ENCODE data around the gene HMOX2. TPM values are rescaled to one million over a fixed set of nuclear protein-coding genes. Genes with fewer than 3 reads are reported as not detected.

Gene HMOX2
- polyA plus RNA-seq, 2 of the 4 experiments (the other 2 are of a cell fraction) = 35.4 to 47.7 TPM

DNA sequence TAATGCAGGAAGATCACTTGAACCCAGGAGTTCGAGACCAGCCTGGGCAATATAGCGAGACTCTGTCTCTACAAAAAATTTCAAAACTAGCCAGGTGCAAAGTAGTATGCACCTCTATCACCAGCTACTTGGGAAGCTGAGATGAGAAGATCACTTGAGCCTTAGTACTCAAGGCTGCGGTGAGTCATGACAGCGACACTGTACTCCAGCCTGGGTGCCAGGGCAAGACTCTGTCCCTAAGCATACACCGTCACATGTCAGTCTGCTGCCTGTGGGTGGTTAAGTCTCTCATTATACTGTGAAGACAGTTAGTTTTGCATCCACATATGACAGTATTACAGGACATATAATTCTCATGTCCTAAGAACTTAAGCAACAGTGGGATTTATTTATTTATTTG, 23.5 kb upstream of the HMOX2 start:
- POLR2A ChIA-PET = no interaction called here

DNA sequence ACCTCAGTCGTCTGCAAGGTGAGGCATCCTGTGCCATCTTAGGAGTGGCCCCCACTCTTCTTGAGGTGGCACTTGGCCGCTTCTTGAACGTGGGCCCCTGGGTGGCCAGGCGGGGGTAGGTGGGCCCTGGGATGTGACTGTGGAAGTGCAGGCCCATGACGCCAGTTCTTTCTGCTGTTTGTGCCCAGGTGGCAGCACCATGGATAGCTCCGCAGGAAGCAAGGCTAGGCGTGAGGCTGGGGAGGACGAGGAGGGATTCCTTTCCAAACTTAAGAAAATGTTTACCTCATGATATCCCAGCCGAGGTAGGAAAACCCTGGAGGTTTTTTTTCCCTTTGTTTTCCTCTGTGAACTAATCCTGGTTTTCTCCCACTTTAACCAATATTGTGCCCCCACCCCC, 21.6 kb upstream of the HMOX2 start:
- FAIRE-seq = no peak
- DNase-seq (ENCODE audit: low read depth in 1 of 2, low spot score in 1 of 2) = no peak
- 91% methylated on average over 8 of the region's 9 CpGs for WGBS (ENCODE audit: missing lambda C conversion rate)
- Histone ChIP-seq H3K4me2 (no peak overlapping the region), H3K4me1 (peaks cover 4% of the 10 kb centered on the region; the same call in 2 of the 3 replicates), H3K27ac (no peak overlapping the region), H3K4me3 (no peak overlapping the region), H3K9me3 (no peaks in the 10 kb centered on the region)
- ATAC-seq = no peak
- ChIA-PET POLR2A (no interaction called here), CTCF (interaction anchor here (0.6 to 2.5 kb wide), 4 partner anchors 10 to 52 kb away, joined by 3 to 8 read pairs (median 4); no protein-coding TSS in a partner anchor)
- TF ChIP-seq, protein P1, sequence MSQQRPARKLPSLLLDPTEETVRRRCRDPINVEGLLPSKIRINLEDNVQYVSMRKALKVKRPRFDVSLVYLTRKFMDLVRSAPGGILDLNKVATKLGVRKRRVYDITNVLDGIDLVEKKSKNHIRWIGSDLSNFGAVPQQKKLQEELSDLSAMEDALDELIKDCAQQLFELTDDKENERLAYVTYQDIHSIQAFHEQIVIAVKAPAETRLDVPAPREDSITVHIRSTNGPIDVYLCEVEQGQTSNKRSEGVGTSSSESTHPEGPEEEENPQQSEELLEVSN (IDR thresholded peaks at IDR 0.05; ENCODE audit: borderline replicate concordance, low read depth) = no peak
- TF ChIP-seq FOSL2 (IDR thresholded peaks at IDR 0.05) = no peak
- no peak for TF ChIP-seq FOSL2 (CRISPR knock-in tag; IDR thresholded peaks at IDR 0.05)
- TF ChIP-seq, protein P2, sequence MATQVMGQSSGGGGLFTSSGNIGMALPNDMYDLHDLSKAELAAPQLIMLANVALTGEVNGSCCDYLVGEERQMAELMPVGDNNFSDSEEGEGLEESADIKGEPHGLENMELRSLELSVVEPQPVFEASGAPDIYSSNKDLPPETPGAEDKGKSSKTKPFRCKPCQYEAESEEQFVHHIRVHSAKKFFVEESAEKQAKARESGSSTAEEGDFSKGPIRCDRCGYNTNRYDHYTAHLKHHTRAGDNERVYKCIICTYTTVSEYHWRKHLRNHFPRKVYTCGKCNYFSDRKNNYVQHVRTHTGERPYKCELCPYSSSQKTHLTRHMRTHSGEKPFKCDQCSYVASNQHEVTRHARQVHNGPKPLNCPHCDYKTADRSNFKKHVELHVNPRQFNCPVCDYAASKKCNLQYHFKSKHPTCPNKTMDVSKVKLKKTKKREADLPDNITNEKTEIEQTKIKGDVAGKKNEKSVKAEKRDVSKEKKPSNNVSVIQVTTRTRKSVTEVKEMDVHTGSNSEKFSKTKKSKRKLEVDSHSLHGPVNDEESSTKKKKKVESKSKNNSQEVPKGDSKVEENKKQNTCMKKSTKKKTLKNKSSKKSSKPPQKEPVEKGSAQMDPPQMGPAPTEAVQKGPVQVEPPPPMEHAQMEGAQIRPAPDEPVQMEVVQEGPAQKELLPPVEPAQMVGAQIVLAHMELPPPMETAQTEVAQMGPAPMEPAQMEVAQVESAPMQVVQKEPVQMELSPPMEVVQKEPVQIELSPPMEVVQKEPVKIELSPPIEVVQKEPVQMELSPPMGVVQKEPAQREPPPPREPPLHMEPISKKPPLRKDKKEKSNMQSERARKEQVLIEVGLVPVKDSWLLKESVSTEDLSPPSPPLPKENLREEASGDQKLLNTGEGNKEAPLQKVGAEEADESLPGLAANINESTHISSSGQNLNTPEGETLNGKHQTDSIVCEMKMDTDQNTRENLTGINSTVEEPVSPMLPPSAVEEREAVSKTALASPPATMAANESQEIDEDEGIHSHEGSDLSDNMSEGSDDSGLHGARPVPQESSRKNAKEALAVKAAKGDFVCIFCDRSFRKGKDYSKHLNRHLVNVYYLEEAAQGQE (IDR thresholded peaks at IDR 0.05) = peak; percentile 82
- TF ChIP-seq POLR2A (IDR thresholded peaks at IDR 0.05; ENCODE audit: low read length) = no peak

More for the DNA sequence above, 23.5 kb upstream of the HMOX2 start:
- CTCF ChIA-PET = interaction anchor here (1.7 to 2.5 kb wide), 3 partner anchors 9 to 24 kb away, joined by 5 to 7 read pairs (median 6); partner anchors contain the start of gene HMOX2
- DNase-seq (ENCODE audit: low read depth in 1 of 2, low spot score in 1 of 2) (no peak), FAIRE-seq (no peak), ATAC-seq (no peak)
- no peaks in the 10 kb centered on the region for H3K9me3 ChIP-seq
- H3K27ac ChIP-seq = no peak overlapping the region
- TF ChIP-seq HEYL (CRISPR knock-in tag; IDR thresholded peaks at IDR 0.05) (no peak), EP300 (IDR thresholded peaks at IDR 0.05) (no peak), CBX8 (IDR thresholded peaks at IDR 0.05) (no peak), NR3C1 (IDR thresholded peaks at IDR 0.05) (no peak), PHF8 (IDR thresholded peaks at IDR 0.05; ENCODE audit: borderline replicate concordance, low read depth) (no peak), TP53 (CRISPR knock-in tag; IDR thresholded peaks at IDR 0.05) (no peak), BHLHE40 (IDR thresholded peaks at IDR 0.05; ENCODE audit: low read depth, low read length) (no peak), KDM5A (IDR thresholded peaks at IDR 0.05) (no peak), MYC (IDR thresholded peaks at IDR 0.05; ENCODE audit: borderline replicate concordance, low read length) (no peak), RNF2 (IDR thresholded peaks at IDR 0.05; ENCODE audit: borderline replicate concordance, low read depth) (no peak), EHMT2 (IDR thresholded peaks at IDR 0.05; ENCODE audit: low read depth) (no peak), JUNB (IDR thresholded peaks at IDR 0.05) (no peak), ZSCAN20 (CRISPR knock-in tag; IDR thresholded peaks at IDR 0.05) (no peak)
- TF ChIP-seq, protein P3, sequence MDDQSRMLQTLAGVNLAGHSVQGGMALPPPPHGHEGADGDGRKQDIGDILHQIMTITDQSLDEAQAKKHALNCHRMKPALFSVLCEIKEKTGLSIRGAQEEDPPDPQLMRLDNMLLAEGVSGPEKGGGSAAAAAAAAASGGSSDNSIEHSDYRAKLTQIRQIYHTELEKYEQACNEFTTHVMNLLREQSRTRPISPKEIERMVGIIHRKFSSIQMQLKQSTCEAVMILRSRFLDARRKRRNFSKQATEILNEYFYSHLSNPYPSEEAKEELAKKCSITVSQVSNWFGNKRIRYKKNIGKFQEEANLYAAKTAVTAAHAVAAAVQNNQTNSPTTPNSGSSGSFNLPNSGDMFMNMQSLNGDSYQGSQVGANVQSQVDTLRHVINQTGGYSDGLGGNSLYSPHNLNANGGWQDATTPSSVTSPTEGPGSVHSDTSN (IDR thresholded peaks at IDR 0.05) = no peak
- TF ChIP-seq, protein P4, sequence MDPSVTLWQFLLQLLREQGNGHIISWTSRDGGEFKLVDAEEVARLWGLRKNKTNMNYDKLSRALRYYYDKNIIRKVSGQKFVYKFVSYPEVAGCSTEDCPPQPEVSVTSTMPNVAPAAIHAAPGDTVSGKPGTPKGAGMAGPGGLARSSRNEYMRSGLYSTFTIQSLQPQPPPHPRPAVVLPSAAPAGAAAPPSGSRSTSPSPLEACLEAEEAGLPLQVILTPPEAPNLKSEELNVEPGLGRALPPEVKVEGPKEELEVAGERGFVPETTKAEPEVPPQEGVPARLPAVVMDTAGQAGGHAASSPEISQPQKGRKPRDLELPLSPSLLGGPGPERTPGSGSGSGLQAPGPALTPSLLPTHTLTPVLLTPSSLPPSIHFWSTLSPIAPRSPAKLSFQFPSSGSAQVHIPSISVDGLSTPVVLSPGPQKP (IDR thresholded peaks at IDR 0.05; ENCODE audit: low read depth, low read length) = no peak
- TF ChIP-seq, protein P5, sequence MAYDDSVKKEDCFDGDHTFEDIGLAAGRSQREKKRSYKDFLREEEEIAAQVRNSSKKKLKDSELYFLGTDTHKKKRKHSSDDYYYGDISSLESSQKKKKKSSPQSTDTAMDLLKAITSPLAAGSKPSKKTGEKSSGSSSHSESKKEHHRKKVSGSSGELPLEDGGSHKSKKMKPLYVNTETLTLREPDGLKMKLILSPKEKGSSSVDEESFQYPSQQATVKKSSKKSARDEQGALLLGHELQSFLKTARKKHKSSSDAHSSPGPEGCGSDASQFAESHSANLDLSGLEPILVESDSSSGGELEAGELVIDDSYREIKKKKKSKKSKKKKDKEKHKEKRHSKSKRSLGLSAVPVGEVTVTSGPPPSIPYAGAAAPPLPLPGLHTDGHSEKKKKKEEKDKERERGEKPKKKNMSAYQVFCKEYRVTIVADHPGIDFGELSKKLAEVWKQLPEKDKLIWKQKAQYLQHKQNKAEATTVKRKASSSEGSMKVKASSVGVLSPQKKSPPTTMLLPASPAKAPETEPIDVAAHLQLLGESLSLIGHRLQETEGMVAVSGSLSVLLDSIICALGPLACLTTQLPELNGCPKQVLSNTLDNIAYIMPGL (CRISPR knock-in tag; IDR thresholded peaks at IDR 0.05; ENCODE audit: borderline replicate concordance) = no peak
- TF ChIP-seq, protein P6, sequence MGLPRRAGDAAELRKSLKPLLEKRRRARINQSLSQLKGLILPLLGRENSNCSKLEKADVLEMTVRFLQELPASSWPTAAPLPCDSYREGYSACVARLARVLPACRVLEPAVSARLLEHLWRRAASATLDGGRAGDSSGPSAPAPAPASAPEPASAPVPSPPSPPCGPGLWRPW (IDR thresholded peaks at IDR 0.05) = no peak
- H3K4me2 ChIP-seq = no peak overlapping the region
- H3K4me3 ChIP-seq = no peak overlapping the region
- WGBS (ENCODE audit: missing lambda C conversion rate) = 89% methylated on average over 5 of the region's 5 CpGs
- peaks cover 4% of the 10 kb centered on the region; the same call in 2 of the 3 replicates for H3K4me1 ChIP-seq
